Activated T-cell treated with anti-CD3 and anti-CD28 coated beads, Interleukin-2, amount 50 U/mL, for 72 hours (primary cell): ENCODE data around the gene TEAD2. TPM values are rescaled to one million over a fixed set of nuclear protein-coding genes. Genes with fewer than 3 reads are reported as not detected.
"Not testable (repeated sequence)": the region's sequence is repeated elsewhere in the genome, so short reads cannot be mapped to it uniquely, and the experiment has no call there.

Source experiments
- ATAC-seq, 2 donors: fragments of 150-1000 bp; cut with Tn5 transposase; replicated peaks in 1 of 2; 2 replicates each; pipeline ENCODE4 v1.10.0; 2021; ENCODE audit warnings: moderate library complexity in 2 of 2, mild to moderate bottlenecking in 1 of 2
- DNase-seq, 2 donors: peaks; one replicate each; pipeline ENCODE4 v3.0.0; 2021 to 2022; ENCODE audit warnings: mixed read lengths in 1 of 2
- H3K27ac Mint-ChIP-seq: one replicate; pipeline ENCODE4 v1.8.0; 2022; ENCODE audit warnings: mild to moderate bottlenecking, moderate library complexity, mixed read lengths
- H3K27me3 Mint-ChIP-seq: one replicate; pipeline ENCODE4 v1.8.0; 2022; ENCODE audit warnings: low read depth, mixed read lengths
- H3K36me3 Mint-ChIP-seq, 2 donors: one replicate each; pipeline ENCODE4 v1.8.0; 2022; ENCODE audit warnings: mixed read lengths in 2 of 2, mild to moderate bottlenecking in 1 of 2; ENCODE audit not compliant: insufficient read depth in 2 of 2
- H3K4me1 Mint-ChIP-seq: one replicate; pipeline ENCODE4 v1.8.0; 2022; ENCODE audit warnings: low read depth, mixed read lengths
- H3K4me3 Mint-ChIP-seq, 2 donors: one replicate each; pipeline ENCODE4 v1.8.0; 2022; ENCODE audit warnings: mild to moderate bottlenecking in 2 of 2, mixed read lengths in 2 of 2, moderate library complexity in 2 of 2
- H3K9me3 Mint-ChIP-seq, 2 donors: one replicate each; pipeline ENCODE4 v1.8.0; 2022; ENCODE audit warnings: mixed read lengths in 2 of 2
- total RNA-seq, 2 donors: library from RNA; stranded (reverse); gene quantifications; one replicate each; pipeline ENCODE4 v1.2.3, GENCODE V29; 2022

Gene TEAD2
- total RNA-seq, 2 donors from 2014 or later = not detected

GRCh38 chr19:49373174-49373573, 11.0 kb upstream of the TEAD2 start:
- H3K4me1 Mint-ChIP-seq, H3K27me3 Mint-ChIP-seq, DNase-seq, ATAC-seq, H3K9me3 Mint-ChIP-seq, H3K36me3 Mint-ChIP-seq, H3K27ac Mint-ChIP-seq, H3K4me3 Mint-ChIP-seq: not testable (repeated sequence)

GRCh38 chr19:49371184-49371583, 9.0 kb upstream of the TEAD2 start:
- peaks cover 3 to 5% of the 10 kb centered on the region in 2 donors for H3K9me3 Mint-ChIP-seq
- no peaks in the 10 kb centered on the region for H3K4me1 Mint-ChIP-seq
- H3K36me3 Mint-ChIP-seq = peaks cover 4 to 7% of the 10 kb centered on the region in 2 donors
- H3K27ac Mint-ChIP-seq = no peak overlapping the region
- ATAC-seq (no peak), DNase-seq (no peak)
- peaks cover 4% of the 10 kb centered on the region for H3K27me3 Mint-ChIP-seq
- no peak overlapping the region for H3K4me3 Mint-ChIP-seq

GRCh38 chr19:49368711-49369358, 6.6 kb upstream of the TEAD2 start:
- no peak for DNase-seq
- ATAC-seq = no peak
- H3K27me3 Mint-ChIP-seq = no peaks in the 10 kb centered on the region
- H3K4me3 Mint-ChIP-seq = no peak overlapping the region
- peaks cover 4 to 7% of the 10 kb centered on the region in 2 donors for H3K36me3 Mint-ChIP-seq
- no peaks in the 10 kb centered on the region for H3K4me1 Mint-ChIP-seq
- H3K9me3 Mint-ChIP-seq = peaks cover 3 to 5% of the 10 kb centered on the region in 2 donors
- H3K27ac Mint-ChIP-seq = no peak overlapping the region

GRCh38 chr19:49366110-49366509, 3.9 kb upstream of the TEAD2 start:
- H3K4me3 Mint-ChIP-seq = no peak overlapping the region
- H3K27me3 Mint-ChIP-seq = no peaks in the 10 kb centered on the region
- ATAC-seq (no peak), DNase-seq (no peak)
- H3K4me1 Mint-ChIP-seq = no peaks in the 10 kb centered on the region
- H3K36me3 Mint-ChIP-seq = peaks cover 4 to 7% of the 10 kb centered on the region in 2 donors
- H3K27ac Mint-ChIP-seq = no peak overlapping the region
- peaks cover 3 to 5% of the 10 kb centered on the region in 2 donors for H3K9me3 Mint-ChIP-seq

GRCh38 chr19:49364083-49364737, 2.0 kb upstream of the TEAD2 start:
- Mint-ChIP-seq H3K4me3 (no peak overlapping the region), H3K27me3 (no peaks in the 10 kb centered on the region), H3K9me3 (peaks cover 0 to 3% of the 10 kb centered on the region in 2 donors), H3K27ac (no peak overlapping the region), H3K4me1 (no peaks in the 10 kb centered on the region), H3K36me3 (peaks cover 2 to 3% of the 10 kb centered on the region in 2 donors)
- ATAC-seq (no peak), DNase-seq (no peak)

GRCh38 chr19:49363268-49364082, 1.3 kb upstream of the TEAD2 start, which contains the start of gene DKKL1:
Gene DKKL1 (plus strand): TSS chr19:49363877. CDS start chr19:49363999, 122 bp downstream.
- ATAC-seq = peak; percentile 91 to 93
- Mint-ChIP-seq H3K4me3 (no peak within 1 kb of the TSS), H3K27ac (no peak within 1 kb of the TSS), H3K36me3 (no peaks in the 10 kb centered on the region), H3K9me3 (no peaks in the 10 kb centered on the region), H3K27me3 (no peaks in the 10 kb centered on the region), H3K4me1 (no peaks in the 10 kb centered on the region)
- DNase-seq = peak; percentile 86 to 87

- Mint-ChIP-seq H3K27ac (no peak overlapping the region), H3K9me3 (no peaks in the 10 kb centered on the region), H3K4me3 (no peak overlapping the region), H3K4me1 (no peaks in the 10 kb centered on the region), H3K36me3 (no peaks in the 10 kb centered on the region), H3K27me3 (no peaks in the 10 kb centered on the region)
- DNase-seq (no peak), ATAC-seq (no peak)
Observed at GRCh38 chr19:49362929-49363267, 682 bp upstream of the TEAD2 start.

GRCh38 chr19:49361438-49362047, 673 bp downstream of the TEAD2 start:
- no peaks in the 10 kb centered on the region for H3K36me3 Mint-ChIP-seq
- DNase-seq (no peak), ATAC-seq (no peak)
- H3K27me3 Mint-ChIP-seq = peaks cover 3% of the 10 kb centered on the region
- no peaks in the 10 kb centered on the region for H3K9me3 Mint-ChIP-seq
- H3K4me1 Mint-ChIP-seq = peaks cover 1% of the 10 kb centered on the region
- H3K4me3 Mint-ChIP-seq = peak overlapping the region in 1 of 2 donors; percentile 2
- H3K27ac Mint-ChIP-seq = no peak overlapping the region

GRCh38 chr19:49359851-49360820, 2.1 kb downstream of the TEAD2 start:
- no peak overlapping the region for H3K4me3 Mint-ChIP-seq
- ATAC-seq = no peak
- H3K27ac Mint-ChIP-seq = no peak overlapping the region
- no peaks in the 10 kb centered on the region for H3K9me3 Mint-ChIP-seq
- peaks cover 13% of the 10 kb centered on the region for H3K4me1 Mint-ChIP-seq
- H3K27me3 Mint-ChIP-seq = peaks cover 16% of the 10 kb centered on the region
- H3K36me3 Mint-ChIP-seq = no peaks in the 10 kb centered on the region
- DNase-seq = no peak

GRCh38 chr19:49357186-49357585, 5.0 kb downstream of the TEAD2 start:
- peaks cover 13% of the 10 kb centered on the region for H3K4me1 Mint-ChIP-seq
- DNase-seq (no peak), ATAC-seq (no peak)
- H3K9me3 Mint-ChIP-seq = no peaks in the 10 kb centered on the region
- H3K4me3 Mint-ChIP-seq = no peak overlapping the region
- H3K27me3 Mint-ChIP-seq = peaks cover 24% of the 10 kb centered on the region
- no peaks in the 10 kb centered on the region for H3K36me3 Mint-ChIP-seq
- no peak overlapping the region for H3K27ac Mint-ChIP-seq

GRCh38 chr19:49356382-49356781, 5.8 kb downstream of the TEAD2 start:
- no peak overlapping the region for H3K27ac Mint-ChIP-seq
- no peak for DNase-seq
- ATAC-seq = no peak
- no peaks in the 10 kb centered on the region for H3K9me3 Mint-ChIP-seq
- H3K27me3 Mint-ChIP-seq = peaks cover 24% of the 10 kb centered on the region
- no peak overlapping the region for H3K4me3 Mint-ChIP-seq
- H3K36me3 Mint-ChIP-seq = no peaks in the 10 kb centered on the region
- H3K4me1 Mint-ChIP-seq = peaks cover 13% of the 10 kb centered on the region

GRCh38 chr19:49355909-49356353, 6.3 kb downstream of the TEAD2 start:
- H3K9me3 Mint-ChIP-seq = no peaks in the 10 kb centered on the region
- H3K4me1 Mint-ChIP-seq = peaks cover 13% of the 10 kb centered on the region
- ATAC-seq (no peak), DNase-seq (no peak)
- H3K27ac Mint-ChIP-seq = no peak overlapping the region
- peak overlapping the region in 1 of 2 donors; percentile 32 for H3K4me3 Mint-ChIP-seq
- no peaks in the 10 kb centered on the region for H3K36me3 Mint-ChIP-seq
- peaks cover 24% of the 10 kb centered on the region for H3K27me3 Mint-ChIP-seq
